NB4 (cell line): ENCODE measurements around the gene KCNQ1.

Experiments
- DNase-seq: peaks from one replicate; pipeline ENCODE4 v3.0.0; 2010; ENCODE audit warnings: low read depth
- H3K4me3 ChIP-seq: one replicate; pipeline ENCODE4 v1.5.1; 2011; ENCODE audit warnings: mild to moderate bottlenecking, low read depth, low read length, moderate library complexity
- CTCF ChIP-seq: IDR thresholded peaks from one replicate; pipeline ENCODE4 v1.5.1; 2012; ENCODE audit warnings: low read depth, low read length
- MAX ChIP-seq: IDR thresholded peaks from 2 replicates; pipeline ENCODE4 v1.6.1; 2011; ENCODE audit warnings: low read depth, low read length
- MYC ChIP-seq: IDR thresholded peaks from 2 replicates; pipeline ENCODE4 v1.6.1; 2011; ENCODE audit warnings: low read depth, low read length
- POLR2A ChIP-seq: IDR thresholded peaks from 2 replicates; pipeline ENCODE4 v1.6.1; 2011; ENCODE audit warnings: mild to moderate bottlenecking; ENCODE audit not compliant: insufficient read length; ENCODE audit errors: extremely low read depth

The KCNQ1 gene

GRCh38 chr11:2586793-2587131 lies 142.0 kb downstream of the KCNQ1 start:
- TF ChIP-seq MAX: no peak
- TF ChIP-seq POLR2A: no peak
- TF ChIP-seq MYC: no peak
- no peak for TF ChIP-seq CTCF
- DNase-seq: no peak
- H3K4me3 ChIP-seq: no peak overlapping the region

- H3K4me3 ChIP-seq: no peak overlapping the region
- TF ChIP-seq MAX: no peak
- no peak for TF ChIP-seq POLR2A
- no peak for TF ChIP-seq CTCF
- TF ChIP-seq MYC: no peak
- no peak for DNase-seq
Observed at GRCh38 chr11:2587132-2587930, 142.5 kb downstream of the KCNQ1 start.

- TF ChIP-seq MAX: no peak
- no peak overlapping the region for H3K4me3 ChIP-seq
- DNase-seq: no peak
Observed at GRCh38 chr11:2587976-2588748, 143.4 kb downstream of the KCNQ1 start.

- DNase-seq: no peak
- TF ChIP-seq MYC (no peak), POLR2A (no peak), MAX (no peak), CTCF (no peak)
- no peak overlapping the region for H3K4me3 ChIP-seq
Observed at GRCh38 chr11:2588809-2589537, 144.2 kb downstream of the KCNQ1 start.

- no peak for DNase-seq
Observed at GRCh38 chr11:2589538-2589934, 144.7 kb downstream of the KCNQ1 start.

More at GRCh38 chr11:2589538-2589934, 144.7 kb downstream of the KCNQ1 start:
- H3K4me3 ChIP-seq: no peak overlapping the region
- TF ChIP-seq MYC (no peak), MAX (no peak), POLR2A (no peak), CTCF (no peak)
